GM12878 (cell line): ENCODE results near the gene CA5A.

Experiments used
- CHD1 ChIP-seq: IDR thresholded peaks from 2 replicates; pipeline ENCODE4 v1.6.1; 2012; ENCODE audit warnings: low read depth, low read length, improper control_type of control experiment
- CTCF ChIP-seq, 3 experiments: IDR thresholded peaks in 2 of 3; conservative IDR thresholded peaks in 1 of 3; 2 replicates each; pipeline ENCODE4 v1.5.1; 2011; ENCODE audit warnings: low read depth in 3 of 3, low read length in 3 of 3, mild to moderate bottlenecking in 3 of 3, control low read depth in 2 of 3, moderate library complexity in 2 of 3, inconsistent platforms in 1 of 3, mixed read lengths in 1 of 3; ENCODE audit not compliant: control insufficient read depth in 2 of 3, insufficient read depth in 1 of 3; ENCODE audit errors: extremely low read depth in 1 of 3
- E2F8 ChIP-seq: fragments of 450-650 bp; IDR thresholded peaks from 2 replicates; pipeline ENCODE4 v1.6.1; 2018; ENCODE audit warnings: mild to moderate bottlenecking, low read depth, moderate library complexity; ENCODE audit not compliant: partially characterized antibody
- EZH2 ChIP-seq: IDR thresholded peaks from 2 replicates; pipeline ENCODE4 v1.6.1; 2012; ENCODE audit warnings: low read depth, mild to moderate bottlenecking, control low read depth, inconsistent platforms, low read length, borderline replicate concordance; ENCODE audit not compliant: control insufficient read depth
- MXI1 ChIP-seq: fragments of 150-350 bp; IDR thresholded peaks from 2 replicates; pipeline ENCODE4 v1.6.1; 2011; ENCODE audit warnings: low read depth, mild to moderate bottlenecking, inconsistent platforms, low read length, improper control_type of control experiment
- POLR2AphosphoS5 ChIP-seq: IDR thresholded peaks from 2 replicates; pipeline ENCODE4 v1.6.1; 2011; ENCODE audit warnings: mild to moderate bottlenecking, low read length, inconsistent platforms
- SPI1 ChIP-seq: IDR thresholded peaks from 2 replicates; pipeline ENCODE4 v1.6.1; 2011; ENCODE audit warnings: low read depth, mild to moderate bottlenecking, low read length, moderate library complexity, borderline replicate concordance; ENCODE audit not compliant: insufficient read depth
- WRNIP1 ChIP-seq: IDR thresholded peaks from 2 replicates; pipeline ENCODE4 v1.6.1; 2011; ENCODE audit warnings: low read depth, low read length, improper control_type of control experiment, borderline replicate concordance
- ZSCAN29 ChIP-seq: fragments of 450-650 bp; IDR thresholded peaks from 2 replicates; pipeline ENCODE4 v1.6.1; 2017; ENCODE audit warnings: mild to moderate bottlenecking, moderate library complexity

GRCh38 chr16:87945351-87946042 is 9.2 kb upstream of the CA5A start:
- no peak for TF ChIP-seq WRNIP1
- TF ChIP-seq MXI1 = no peak
- TF ChIP-seq CTCF (IDR thresholded peaks at IDR 0.05 in 2 of 3, conservative IDR thresholded peaks at IDR 0.05 in 1 of 3; ENCODE audit: control insufficient read depth in 2 of 3, extremely low read depth in 1 of 3, insufficient read depth in 1 of 3, low read depth in 3 of 3, low read length in 3 of 3) = no peak
- no peak for TF ChIP-seq E2F8
- TF ChIP-seq CHD1 = no peak
- no peak for TF ChIP-seq EZH2
- TF ChIP-seq ZSCAN29 = no peak
- TF ChIP-seq SPI1 = no peak
- TF ChIP-seq POLR2AphosphoS5 = no peak
